Measurements from ENCODE around the gene NXPH4.

Gene NXPH4

DNA sequence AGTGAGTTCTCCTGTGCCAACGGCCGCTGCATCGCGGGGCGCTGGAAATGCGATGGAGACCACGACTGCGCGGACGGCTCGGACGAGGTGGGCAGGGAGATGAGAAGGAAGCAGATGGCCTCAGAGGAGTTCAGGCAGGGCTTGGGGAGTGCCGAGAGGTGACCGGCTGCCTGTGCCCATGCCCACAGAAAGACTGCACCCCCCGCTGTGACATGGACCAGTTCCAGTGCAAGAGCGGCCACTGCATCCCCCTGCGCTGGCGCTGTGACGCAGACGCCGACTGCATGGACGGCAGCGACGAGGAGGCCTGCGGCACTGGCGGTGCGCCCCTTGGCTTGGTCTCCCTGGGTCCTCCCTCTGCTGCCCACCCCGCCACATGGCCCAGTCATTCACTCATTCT, 13.4 kb upstream of the NXPH4 start:
- TF ChIP-seq TCF12 (IDR thresholded peaks at IDR 0.05; ENCODE audit: low read depth) (no peak), NFIC (IDR thresholded peaks at IDR 0.05) (no peak), TAF1 (IDR thresholded peaks at IDR 0.05; ENCODE audit: low read depth) (no peak), EGR1 (IDR thresholded peaks at IDR 0.05) (no peak), RAD21 (IDR thresholded peaks at IDR 0.05; ENCODE audit: low read depth) (no peak), TEAD4 (IDR thresholded peaks at IDR 0.05) (no peak)
- TF ChIP-seq, protein P1, sequence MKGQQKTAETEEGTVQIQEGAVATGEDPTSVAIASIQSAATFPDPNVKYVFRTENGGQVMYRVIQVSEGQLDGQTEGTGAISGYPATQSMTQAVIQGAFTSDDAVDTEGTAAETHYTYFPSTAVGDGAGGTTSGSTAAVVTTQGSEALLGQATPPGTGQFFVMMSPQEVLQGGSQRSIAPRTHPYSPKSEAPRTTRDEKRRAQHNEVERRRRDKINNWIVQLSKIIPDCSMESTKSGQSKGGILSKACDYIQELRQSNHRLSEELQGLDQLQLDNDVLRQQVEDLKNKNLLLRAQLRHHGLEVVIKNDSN (IDR thresholded peaks at IDR 0.05), result no peak
- TF ChIP-seq, protein P2, sequence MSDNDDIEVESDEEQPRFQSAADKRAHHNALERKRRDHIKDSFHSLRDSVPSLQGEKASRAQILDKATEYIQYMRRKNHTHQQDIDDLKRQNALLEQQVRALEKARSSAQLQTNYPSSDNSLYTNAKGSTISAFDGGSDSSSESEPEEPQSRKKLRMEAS (IDR thresholded peaks at IDR 0.05), result no peak
- TF ChIP-seq, protein P3, sequence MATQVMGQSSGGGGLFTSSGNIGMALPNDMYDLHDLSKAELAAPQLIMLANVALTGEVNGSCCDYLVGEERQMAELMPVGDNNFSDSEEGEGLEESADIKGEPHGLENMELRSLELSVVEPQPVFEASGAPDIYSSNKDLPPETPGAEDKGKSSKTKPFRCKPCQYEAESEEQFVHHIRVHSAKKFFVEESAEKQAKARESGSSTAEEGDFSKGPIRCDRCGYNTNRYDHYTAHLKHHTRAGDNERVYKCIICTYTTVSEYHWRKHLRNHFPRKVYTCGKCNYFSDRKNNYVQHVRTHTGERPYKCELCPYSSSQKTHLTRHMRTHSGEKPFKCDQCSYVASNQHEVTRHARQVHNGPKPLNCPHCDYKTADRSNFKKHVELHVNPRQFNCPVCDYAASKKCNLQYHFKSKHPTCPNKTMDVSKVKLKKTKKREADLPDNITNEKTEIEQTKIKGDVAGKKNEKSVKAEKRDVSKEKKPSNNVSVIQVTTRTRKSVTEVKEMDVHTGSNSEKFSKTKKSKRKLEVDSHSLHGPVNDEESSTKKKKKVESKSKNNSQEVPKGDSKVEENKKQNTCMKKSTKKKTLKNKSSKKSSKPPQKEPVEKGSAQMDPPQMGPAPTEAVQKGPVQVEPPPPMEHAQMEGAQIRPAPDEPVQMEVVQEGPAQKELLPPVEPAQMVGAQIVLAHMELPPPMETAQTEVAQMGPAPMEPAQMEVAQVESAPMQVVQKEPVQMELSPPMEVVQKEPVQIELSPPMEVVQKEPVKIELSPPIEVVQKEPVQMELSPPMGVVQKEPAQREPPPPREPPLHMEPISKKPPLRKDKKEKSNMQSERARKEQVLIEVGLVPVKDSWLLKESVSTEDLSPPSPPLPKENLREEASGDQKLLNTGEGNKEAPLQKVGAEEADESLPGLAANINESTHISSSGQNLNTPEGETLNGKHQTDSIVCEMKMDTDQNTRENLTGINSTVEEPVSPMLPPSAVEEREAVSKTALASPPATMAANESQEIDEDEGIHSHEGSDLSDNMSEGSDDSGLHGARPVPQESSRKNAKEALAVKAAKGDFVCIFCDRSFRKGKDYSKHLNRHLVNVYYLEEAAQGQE (IDR thresholded peaks at IDR 0.05; ENCODE audit: low read depth), result no peak

DNA sequence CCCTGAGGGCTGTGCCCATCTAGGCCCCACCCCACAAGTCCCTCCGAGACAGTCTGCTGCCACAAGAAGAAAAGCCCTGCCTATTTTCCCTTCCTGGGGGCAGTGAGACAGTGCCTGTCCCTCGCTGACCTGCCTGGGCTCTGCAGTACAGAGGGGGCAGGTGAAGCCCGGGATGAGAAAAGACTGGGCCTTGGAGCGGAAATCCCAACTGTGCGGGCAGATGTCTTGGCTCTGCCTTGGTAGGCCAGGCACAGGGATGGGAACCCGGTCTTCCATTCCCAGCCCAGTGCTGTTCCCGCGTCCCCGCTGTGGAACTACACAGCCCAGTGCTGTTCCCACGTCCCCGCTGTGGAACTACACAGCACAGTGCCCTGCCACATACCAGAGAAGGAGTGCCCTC, 12.8 kb upstream of the NXPH4 start:
- TF ChIP-seq NFIC (IDR thresholded peaks at IDR 0.05) (no peak), FOXM1 (IDR thresholded peaks at IDR 0.05; ENCODE audit: borderline replicate concordance, low read depth) (no peak), RAD21 (IDR thresholded peaks at IDR 0.05; ENCODE audit: low read depth) (no peak), CEBPB (IDR thresholded peaks at IDR 0.05) (no peak), EP300 (IDR thresholded peaks at IDR 0.05; ENCODE audit: borderline replicate concordance) (no peak), YY1 (IDR thresholded peaks at IDR 0.05; ENCODE audit: low read depth) (no peak)

DNA sequence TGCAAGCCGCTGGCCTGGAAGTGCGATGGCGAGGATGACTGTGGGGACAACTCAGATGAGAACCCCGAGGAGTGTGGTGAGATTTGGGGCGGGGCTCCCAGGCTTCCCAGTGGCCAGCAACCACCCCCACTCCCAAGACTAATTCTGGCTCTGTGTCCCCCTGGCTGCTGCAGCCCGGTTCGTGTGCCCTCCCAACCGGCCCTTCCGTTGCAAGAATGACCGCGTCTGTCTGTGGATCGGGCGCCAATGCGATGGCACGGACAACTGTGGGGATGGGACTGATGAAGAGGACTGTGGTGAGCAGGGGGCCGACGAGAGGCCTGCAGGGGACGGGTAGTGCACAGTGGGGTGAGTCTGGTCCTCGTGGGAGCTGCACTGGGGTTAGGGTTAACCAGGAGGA, 12.1 kb upstream of the NXPH4 start:
- TF ChIP-seq TAF1 (IDR thresholded peaks at IDR 0.05; ENCODE audit: low read depth) (no peak), TEAD4 (IDR thresholded peaks at IDR 0.05) (no peak), NFIC (IDR thresholded peaks at IDR 0.05) (no peak), EGR1 (IDR thresholded peaks at IDR 0.05) (no peak), TCF12 (IDR thresholded peaks at IDR 0.05; ENCODE audit: low read depth) (no peak), RAD21 (IDR thresholded peaks at IDR 0.05; ENCODE audit: low read depth) (no peak), CEBPB (IDR thresholded peaks at IDR 0.05) (no peak)
- TF ChIP-seq, protein P3 (IDR thresholded peaks at IDR 0.05; ENCODE audit: low read depth), result no peak
- TF ChIP-seq, protein P2 (IDR thresholded peaks at IDR 0.05), result no peak

DNA sequence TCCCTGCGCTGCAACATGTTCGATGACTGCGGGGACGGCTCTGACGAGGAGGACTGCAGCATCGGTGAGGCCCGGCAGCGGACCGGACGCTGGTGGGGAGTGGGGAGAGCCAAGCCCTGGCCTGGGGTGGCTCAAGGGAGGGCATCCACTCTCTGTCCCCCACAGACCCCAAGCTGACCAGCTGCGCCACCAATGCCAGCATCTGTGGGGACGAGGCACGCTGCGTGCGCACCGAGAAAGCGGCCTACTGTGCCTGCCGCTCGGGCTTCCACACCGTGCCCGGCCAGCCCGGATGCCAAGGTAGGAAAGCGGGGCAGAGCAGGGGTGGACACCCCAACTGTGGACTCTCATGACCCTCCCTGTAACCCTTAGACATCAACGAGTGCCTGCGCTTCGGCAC, 11.4 kb upstream of the NXPH4 start:
- no peak for TF ChIP-seq NFIC (IDR thresholded peaks at IDR 0.05)
- no peak for TF ChIP-seq EGR1 (IDR thresholded peaks at IDR 0.05)
- no peak for TF ChIP-seq YY1 (IDR thresholded peaks at IDR 0.05; ENCODE audit: low read depth)
- TF ChIP-seq TAF1 (IDR thresholded peaks at IDR 0.05; ENCODE audit: low read depth), result no peak
- TF ChIP-seq, protein P1 (IDR thresholded peaks at IDR 0.05), result no peak
- TF ChIP-seq TCF12 (IDR thresholded peaks at IDR 0.05; ENCODE audit: low read depth), result no peak
- no peak for TF ChIP-seq EP300 (IDR thresholded peaks at IDR 0.05; ENCODE audit: borderline replicate concordance)
- TF ChIP-seq ZBTB7A (IDR thresholded peaks at IDR 0.05; ENCODE audit: low read depth), result no peak
- TF ChIP-seq CEBPB (IDR thresholded peaks at IDR 0.05), result no peak
- no peak for TF ChIP-seq FOXM1 (IDR thresholded peaks at IDR 0.05; ENCODE audit: borderline replicate concordance, low read depth)
- no peak for TF ChIP-seq TEAD4 (IDR thresholded peaks at IDR 0.05)
- TF ChIP-seq RAD21 (IDR thresholded peaks at IDR 0.05; ENCODE audit: low read depth), result no peak

DNA sequence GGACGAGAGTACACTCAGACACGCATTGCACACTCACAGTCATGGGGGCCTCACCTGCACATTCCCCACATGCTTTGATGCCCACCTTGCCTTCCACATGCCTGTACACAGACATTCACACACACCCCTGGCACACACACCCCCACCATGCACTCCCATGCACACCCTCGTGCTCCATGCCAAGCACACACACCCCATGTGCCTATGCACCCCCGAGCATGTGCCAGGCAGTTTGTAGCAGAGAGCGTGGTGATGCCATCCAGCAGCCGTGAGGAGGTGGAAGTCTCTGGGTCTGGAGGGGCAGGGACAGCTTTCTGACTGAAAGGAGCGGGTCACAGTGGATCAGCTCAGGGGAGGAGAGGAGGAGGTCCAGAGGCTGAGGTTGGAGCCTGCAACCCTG, 10.7 kb upstream of the NXPH4 start:
- TF ChIP-seq TCF12 (IDR thresholded peaks at IDR 0.05; ENCODE audit: low read depth) (no peak), EP300 (IDR thresholded peaks at IDR 0.05; ENCODE audit: borderline replicate concordance) (no peak), RAD21 (IDR thresholded peaks at IDR 0.05; ENCODE audit: low read depth) (no peak), TAF1 (IDR thresholded peaks at IDR 0.05; ENCODE audit: low read depth) (no peak), TEAD4 (IDR thresholded peaks at IDR 0.05) (no peak)

DNA sequence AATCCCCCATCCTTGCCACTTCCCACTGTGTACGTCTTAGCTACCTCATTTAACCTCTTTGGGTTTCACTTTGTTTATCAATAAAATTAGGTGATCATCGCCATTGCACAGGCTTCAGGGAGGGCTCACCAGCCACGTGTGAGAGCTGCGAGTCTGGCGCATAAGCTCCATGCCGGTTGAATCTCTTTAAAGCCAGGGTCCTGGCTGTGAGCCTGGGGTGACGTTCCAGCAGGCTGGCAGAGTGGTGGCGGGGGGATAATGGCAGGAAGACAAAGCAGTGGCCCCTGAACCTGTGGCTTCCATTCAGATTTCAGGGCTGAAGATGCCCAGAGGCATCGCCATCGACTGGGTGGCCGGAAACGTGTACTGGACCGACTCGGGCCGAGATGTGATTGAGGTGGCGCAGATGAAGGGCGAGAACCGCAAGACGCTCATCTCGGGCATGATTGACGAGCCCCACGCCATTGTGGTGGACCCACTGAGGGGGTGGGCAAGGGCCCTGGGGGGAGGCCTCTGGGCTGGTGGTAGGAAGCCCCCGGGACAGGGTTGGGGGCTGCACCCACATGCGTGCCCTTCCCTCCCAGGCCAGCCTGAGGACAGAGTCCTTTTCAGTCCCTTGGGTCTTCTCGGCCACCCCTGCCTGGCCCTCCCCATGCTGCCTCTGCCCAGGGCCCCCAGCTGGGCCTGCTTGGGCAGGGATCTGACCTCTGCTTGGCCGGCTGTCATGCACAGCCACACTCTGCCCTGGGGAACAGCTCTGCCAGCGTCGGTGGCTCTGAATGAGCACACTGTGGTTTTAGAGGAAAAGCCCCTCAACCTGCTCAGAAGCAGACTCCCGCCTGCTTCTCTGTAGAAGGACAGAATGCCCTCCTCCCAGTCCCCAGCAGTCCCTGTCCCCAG, 8.6 kb upstream of the NXPH4 start:
- TF ChIP-seq FOXM1 (IDR thresholded peaks at IDR 0.05; ENCODE audit: borderline replicate concordance, low read depth), result no peak
- TF ChIP-seq TEAD4 (IDR thresholded peaks at IDR 0.05), result no peak
- no peak for TF ChIP-seq EGR1 (IDR thresholded peaks at IDR 0.05)
- TF ChIP-seq, protein P3 (IDR thresholded peaks at IDR 0.05; ENCODE audit: low read depth), result no peak
- TF ChIP-seq CEBPB (IDR thresholded peaks at IDR 0.05), result no peak
- TF ChIP-seq, protein P1 (IDR thresholded peaks at IDR 0.05), result no peak
- TF ChIP-seq ZBTB7A (IDR thresholded peaks at IDR 0.05; ENCODE audit: low read depth), result no peak
- no peak for TF ChIP-seq TCF12 (IDR thresholded peaks at IDR 0.05; ENCODE audit: low read depth)
